ENCODE results near the gene ZGPAT.

Gene ZGPAT

GRCh38 chr20:63678071-63678470, 29.8 kb upstream of the ZGPAT start:
- DNase-seq (ENCODE audit: insufficient read length, low spot score) (no peak), FAIRE-seq (no peak)

DNA sequence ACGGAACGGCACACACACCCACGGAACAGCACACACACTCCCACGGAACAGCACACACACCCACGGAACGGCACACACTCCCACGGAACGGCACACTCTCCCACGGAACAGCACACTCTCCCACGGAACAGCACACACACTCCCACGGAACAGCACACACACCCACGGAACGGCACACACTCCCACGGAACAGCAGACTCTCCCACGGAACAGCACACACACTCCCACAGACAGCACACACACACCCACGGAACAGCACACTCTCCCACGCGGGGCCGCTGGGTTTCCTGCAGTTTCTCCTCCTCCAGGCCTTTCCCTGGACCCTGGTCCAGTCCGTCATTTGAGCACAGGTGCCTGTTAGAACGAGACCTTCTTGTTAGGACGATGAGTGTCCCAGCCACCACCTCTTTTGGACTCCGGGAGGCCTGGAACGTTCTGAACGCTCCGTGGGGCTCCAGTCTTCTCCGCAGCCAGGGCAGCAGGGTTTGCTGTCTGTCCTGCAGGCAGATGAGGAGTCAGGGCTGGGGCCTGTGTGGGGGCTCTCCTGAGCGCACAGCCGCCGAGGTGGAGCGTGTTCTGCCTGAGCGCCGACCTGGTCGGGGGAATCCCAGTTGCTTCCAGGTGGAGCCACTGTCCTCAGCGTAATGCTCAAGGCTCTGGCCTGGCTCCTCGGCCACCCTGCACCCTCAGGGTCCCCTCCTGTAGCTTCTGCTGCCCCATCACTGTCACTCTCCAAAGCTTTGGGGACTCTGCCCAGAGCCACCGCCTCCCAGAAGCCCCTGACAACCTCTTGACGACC, 29.0 kb upstream of the ZGPAT start:
- DNase-seq (ENCODE audit: insufficient read length, low spot score) (no peak), FAIRE-seq (no peak)

- FAIRE-seq = no peak
Measured at GRCh38 chr20:63679799-63680305, 28.0 kb upstream of the ZGPAT start.

GRCh38 chr20:63680427-63680826, 27.4 kb upstream of the ZGPAT start:
- no peak for FAIRE-seq

More at GRCh38 chr20:63679799-63680305, 28.0 kb upstream of the ZGPAT start:
- DNase-seq (ENCODE audit: insufficient read length, low spot score) = no peak

DNA sequence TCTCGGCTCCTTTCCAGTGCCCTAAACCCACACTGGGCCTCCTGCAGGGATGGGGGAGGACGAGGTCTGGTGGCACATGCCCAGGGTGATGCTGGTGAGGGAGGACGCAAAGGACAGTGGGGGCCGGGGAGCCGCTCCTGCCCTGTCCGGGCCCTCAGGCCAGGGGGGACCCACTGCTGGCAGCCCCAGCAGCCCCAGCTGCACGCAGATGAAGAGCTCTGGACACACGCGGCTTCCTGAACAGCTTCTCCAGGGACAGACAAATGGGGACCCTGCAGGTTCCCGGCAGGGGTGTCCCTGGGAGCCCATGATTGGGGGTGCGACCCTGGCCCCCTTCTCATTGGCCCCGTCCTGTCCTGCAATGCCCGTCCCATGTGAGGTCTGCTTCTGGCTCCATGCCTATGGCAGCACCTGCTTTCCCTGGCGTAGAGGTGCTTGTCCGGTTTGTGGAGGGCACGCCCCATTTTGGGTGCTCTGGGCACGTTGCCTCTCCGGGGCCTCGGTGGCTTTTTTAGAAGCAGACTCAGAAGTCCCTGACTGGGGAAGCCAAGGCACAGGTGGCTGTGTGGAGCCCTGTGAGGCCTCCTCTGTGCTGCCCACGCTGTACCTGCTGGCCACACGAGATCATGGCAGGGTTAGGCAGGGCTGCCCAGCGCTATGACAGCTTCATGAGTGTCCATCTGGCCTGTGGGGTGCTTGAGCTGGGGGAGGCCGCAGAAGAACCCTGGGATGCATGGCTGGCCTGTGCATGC, 26.8 kb upstream of the ZGPAT start:
- FAIRE-seq = no peak
- no peak for DNase-seq (ENCODE audit: insufficient read length, low spot score)

More at GRCh38 chr20:63680427-63680826, 27.4 kb upstream of the ZGPAT start:
- no peak for DNase-seq (ENCODE audit: insufficient read length, low spot score)

DNA sequence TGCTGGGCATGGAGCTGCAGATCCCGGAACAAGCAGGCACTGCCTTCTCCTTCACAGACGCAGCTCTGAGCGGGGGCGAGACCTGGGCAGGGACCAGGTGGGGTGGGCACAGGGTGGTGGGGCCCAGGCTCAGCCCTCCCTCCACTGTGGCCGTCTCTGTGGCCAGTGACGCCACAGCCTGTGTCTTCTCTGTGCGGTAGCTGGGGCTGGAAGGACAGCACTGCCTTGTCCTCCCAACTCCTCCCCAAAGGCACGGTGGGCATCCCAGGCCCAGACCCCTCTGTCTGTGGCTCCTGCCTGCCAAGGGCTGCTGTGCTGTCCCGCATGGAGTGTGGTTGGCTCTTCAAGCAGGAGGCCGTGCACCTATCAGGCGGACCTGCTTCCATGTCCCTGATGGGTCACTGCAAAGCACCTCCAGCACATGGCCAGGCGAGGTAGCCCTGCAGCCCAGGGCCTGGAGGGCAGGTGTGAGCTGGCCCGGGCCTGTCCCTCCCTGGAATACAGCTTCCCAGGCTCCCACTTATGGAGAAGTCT, 26.2 kb upstream of the ZGPAT start:
- DNase-seq (ENCODE audit: insufficient read length, low spot score) = no peak
- FAIRE-seq = no peak

- FAIRE-seq (no peak), DNase-seq (ENCODE audit: insufficient read length, low spot score) (no peak)
Measured at GRCh38 chr20:63682384-63683139, 25.3 kb upstream of the ZGPAT start.

- DNase-seq (ENCODE audit: insufficient read length, low spot score) (no peak), FAIRE-seq (no peak)
Measured at GRCh38 chr20:63685269-63686026, 22.4 kb upstream of the ZGPAT start.

DNA sequence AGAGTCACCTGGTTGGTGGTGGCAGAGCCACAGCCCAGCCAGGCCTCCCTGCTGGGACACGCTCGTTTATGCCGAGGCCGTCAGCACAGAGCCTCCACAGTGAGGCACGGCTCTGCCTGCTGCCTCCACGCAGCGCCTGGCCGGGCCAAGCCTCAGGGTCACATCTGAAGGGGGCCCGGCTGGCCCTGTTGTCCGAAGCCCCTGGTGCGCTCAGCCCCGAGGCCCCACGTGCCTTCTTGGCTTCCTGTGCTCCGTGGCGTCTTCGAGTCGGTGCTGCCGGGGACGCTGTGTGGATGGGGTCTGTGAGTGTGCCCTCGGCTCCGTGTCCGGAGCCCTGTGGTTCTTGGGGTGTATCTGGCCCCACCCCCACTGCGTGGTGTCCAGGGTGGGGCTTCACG, 21.7 kb upstream of the ZGPAT start:
- FAIRE-seq (no peak), DNase-seq (ENCODE audit: insufficient read length, low spot score) (no peak)

DNA sequence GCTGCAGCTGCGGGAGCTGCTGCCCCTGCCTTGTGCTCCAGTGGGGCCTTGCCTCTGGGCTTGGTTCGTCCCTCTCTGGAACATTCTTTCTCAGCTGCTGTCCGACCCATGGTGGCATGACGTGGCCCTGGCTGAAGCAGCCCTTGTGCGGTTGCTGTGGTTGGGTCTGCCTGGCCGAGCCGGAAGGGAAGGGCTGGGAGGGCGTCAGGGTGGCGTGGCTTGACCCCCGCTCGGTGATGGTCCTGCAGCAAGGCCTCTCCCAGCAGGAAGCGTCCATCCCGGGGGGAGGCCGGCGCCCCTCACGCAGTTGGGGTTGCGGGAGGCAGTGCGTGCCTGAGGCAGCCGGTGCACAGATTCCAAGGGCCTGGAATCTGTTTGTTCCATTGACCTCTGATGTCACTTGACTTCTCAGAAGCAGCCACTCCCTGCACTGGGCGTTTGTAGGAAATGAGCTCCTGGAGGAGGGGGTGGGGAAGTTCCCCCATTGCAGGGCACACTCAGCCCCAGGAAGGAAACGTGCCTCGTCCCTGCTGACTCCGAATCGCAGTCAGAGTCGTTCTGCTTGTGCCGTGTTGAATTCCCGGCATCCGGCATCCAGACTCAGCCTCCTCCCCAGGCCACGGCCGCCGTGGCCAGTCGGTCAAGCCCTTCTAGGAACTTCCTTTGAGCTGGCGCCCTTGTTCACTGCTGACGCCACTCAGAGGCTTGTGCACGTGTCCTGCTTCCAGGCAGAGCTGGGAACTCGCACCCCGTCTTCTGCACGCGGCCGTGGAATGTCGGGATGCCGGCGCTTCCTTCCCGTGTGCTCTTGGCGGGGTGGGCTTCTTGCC, 21.1 kb upstream of the ZGPAT start:
- FAIRE-seq (no peak), DNase-seq (ENCODE audit: insufficient read length, low spot score) (no peak)

- no peak for FAIRE-seq
- DNase-seq (ENCODE audit: insufficient read length, low spot score) = no peak
Measured at GRCh38 chr20:63687419-63688178, 20.2 kb upstream of the ZGPAT start.

DNA sequence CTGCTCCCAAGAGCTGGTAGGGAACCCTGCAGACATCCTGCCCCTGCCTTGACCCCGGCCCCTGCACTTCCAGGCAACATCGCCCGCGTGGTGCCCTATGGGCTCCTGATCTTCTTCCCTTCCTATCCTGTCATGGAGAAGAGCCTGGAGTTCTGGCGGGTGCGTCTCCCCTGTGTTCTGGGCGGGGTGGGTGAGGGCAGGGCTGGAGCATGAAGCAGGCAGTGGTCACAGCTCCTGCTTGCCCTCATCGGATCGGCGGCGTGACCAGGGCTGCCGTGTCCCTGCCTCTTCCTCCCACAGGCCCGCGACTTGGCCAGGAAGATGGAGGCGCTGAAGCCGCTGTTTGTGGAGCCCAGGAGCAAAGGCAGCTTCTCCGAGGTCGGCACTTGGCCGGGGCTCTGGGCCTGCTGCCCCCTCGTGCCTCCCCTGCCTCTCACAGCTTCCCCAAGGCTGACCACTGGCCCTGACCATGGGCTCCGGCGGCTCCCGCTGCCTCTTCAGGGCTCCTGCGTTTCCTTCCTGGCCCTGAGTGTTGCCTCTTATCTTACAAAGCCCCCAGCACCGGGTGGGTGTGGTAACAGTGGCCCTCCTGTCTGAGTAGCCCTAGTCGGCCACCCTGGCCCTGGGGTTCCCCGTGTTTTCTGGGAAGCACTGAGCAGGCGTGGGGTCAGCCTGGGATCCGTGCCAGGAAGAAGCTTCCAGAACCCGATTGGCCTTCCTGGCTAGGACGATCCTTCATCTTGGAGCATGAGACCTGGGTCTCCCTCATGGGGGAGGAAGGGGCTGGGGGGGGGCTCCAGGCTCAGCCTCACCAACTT, 19.4 kb upstream of the ZGPAT start:
- no peak for FAIRE-seq
- no peak for DNase-seq (ENCODE audit: insufficient read length, low spot score)

GRCh38 chr20:63689046-63690002, 18.5 kb upstream of the ZGPAT start:
- FAIRE-seq = no peak
- no peak for DNase-seq (ENCODE audit: insufficient read length, low spot score)

DNA sequence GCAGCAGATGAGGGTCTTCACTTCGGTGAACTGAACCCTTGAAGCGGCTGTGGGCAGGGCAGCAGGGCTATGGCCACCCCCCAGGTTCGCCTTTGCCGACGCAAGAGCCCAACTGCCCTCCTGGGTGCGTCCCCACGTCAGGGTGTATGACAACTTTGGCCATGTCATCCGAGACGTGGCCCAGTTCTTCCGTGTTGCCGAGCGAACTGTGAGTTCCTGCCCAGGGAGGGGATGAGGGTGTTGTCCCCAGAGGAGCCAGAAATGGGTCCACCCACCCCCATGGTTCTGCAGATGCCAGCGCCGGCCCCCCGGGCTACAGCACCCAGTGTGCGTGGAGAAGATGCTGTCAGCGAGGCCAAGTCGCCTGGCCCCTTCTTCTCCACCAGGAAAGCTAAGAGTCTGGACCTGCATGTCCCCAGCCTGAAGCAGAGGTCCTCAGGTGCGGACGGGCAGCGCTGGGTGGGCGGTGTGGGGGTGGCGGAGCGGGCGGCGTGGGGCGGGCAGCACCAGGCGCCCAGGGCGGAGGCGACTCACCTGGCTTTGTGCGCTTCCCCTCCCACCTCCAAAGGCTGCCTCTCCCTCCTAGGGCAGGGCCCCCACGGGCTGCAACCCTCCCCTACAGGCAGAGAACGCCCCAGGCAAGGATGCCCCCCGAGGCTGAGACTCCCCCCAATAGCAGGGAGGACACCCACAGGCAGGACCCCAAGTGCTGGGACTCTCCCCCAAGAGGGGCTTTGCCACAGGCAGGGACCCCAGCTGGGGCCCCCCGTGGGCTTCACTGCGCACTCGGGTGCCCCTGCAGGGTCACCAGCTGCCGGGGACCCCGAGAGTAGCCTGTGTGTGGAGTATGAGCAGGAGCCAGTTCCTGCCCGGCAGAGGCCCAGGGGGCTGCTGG, 17.6 kb upstream of the ZGPAT start:
- FAIRE-seq = no peak
- DNase-seq (ENCODE audit: insufficient read length, low spot score) = no peak

DNA sequence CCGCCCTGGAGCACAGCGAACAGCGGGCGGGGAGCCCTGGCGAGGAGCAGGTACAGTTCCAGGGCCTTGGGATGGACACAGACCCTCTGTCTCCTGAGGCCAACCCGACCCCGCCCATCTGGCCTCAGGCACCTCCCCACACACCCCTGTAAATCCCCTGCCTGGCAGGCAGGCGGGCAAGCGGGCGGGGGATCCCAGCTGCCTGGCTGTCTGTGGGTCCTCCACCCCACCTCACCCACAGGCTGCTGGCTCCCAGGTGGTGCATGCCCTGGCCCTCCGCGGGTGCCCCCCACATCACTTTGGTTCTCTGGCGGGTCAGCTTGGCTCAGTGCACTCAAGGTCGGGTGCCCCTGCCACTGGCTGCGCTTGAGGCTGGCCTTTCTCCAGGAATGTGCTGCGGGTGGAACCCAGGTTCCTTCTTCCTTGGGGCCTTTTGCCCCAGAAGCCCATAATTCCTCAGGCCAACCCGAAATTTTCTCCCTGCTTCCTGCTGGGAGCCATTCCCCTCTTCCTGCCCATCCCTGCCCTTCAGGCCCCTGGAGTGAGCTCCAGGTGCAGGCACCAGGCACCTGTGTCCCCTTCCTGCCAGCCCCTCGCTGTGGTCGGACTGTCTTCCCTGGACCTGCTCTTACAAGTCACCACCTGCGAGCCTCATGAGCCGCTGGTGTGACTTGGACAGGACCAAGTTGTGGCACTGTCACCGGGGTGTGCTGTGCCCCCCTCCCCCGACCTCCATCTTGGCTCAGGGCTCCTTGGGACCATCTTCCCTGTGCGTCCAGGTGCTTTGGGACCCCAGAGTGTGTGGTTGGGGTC, 16.7 kb upstream of the ZGPAT start:
- DNase-seq (ENCODE audit: insufficient read length, low spot score) (no peak), FAIRE-seq (no peak)

All from GM19239 (cell line).